H1 (cell line): ENCODE data around the gene DESI1. TPM values are rescaled to one million over a fixed set of nuclear protein-coding genes. Genes with fewer than 3 reads are reported as not detected.
"Not testable (repeated sequence)": the region's sequence is repeated elsewhere in the genome, so short reads cannot be mapped to it uniquely, and the experiment has no call there.

ENCODE experiments used
- CTCF ChIA-PET: fragments of 300-600 bp; sonication (Branson Sonifier 250); formaldehyde crosslinking; loops from one replicate; lab custom pipeline; 2021; ENCODE audit not compliant: partially characterized antibody; lab: Charles Lee
- POLR2A ChIA-PET: fragments of 300-600 bp; sonication (Branson Sonifier 250); formaldehyde crosslinking; loops from one replicate; lab custom pipeline; 2021; ENCODE audit warnings: inconsistent platforms; ENCODE audit not compliant: partially characterized antibody; lab: Charles Lee
- DNase-seq, 2 experiments: peaks; one replicate each; pipeline versions ENCODE4 v3.0.0 to v3.0.0-alpha.2; 2010 to 2022; ENCODE audit warnings: low spot score in 2 of 2, low read depth in 1 of 2, mixed read lengths in 1 of 2
- FAIRE-seq: peaks from 2 replicates; lab custom pipeline; 2011; peaks lifted over from hg19 to GRCh38; lab: Jason Lieb, UNC
- H2AFZ ChIP-seq: 2 replicates; pipeline ENCODE4 v1.8.1; 2012; ENCODE audit warnings: low read length, inconsistent platforms
- H2AK5ac ChIP-seq: 2 replicates; pipeline ENCODE4 v1.6.1; 2013; ENCODE audit warnings: low read depth, low read length
- H2BK120ac ChIP-seq: replicated peaks from 2 replicates; pipeline ENCODE3; 2013; ENCODE audit warnings: low read depth, low read length, inconsistent platforms
- H2BK12ac ChIP-seq: 2 replicates; pipeline ENCODE4 v1.6.1; 2013; ENCODE audit warnings: low read depth, low read length
- H2BK15ac ChIP-seq: 2 replicates; pipeline ENCODE4 v1.6.1; 2013; ENCODE audit warnings: low read length
- H2BK20ac ChIP-seq: 2 replicates; pipeline ENCODE4 v1.6.1; 2013; ENCODE audit warnings: low read length
- H2BK5ac ChIP-seq: 2 replicates; pipeline ENCODE4 v1.6.1; 2013; ENCODE audit warnings: low read depth, low read length
- H3K14ac ChIP-seq: 2 replicates; pipeline ENCODE4 v1.6.1; 2013; ENCODE audit warnings: inconsistent platforms; ENCODE audit not compliant: insufficient read length
- H3K18ac ChIP-seq: 2 replicates; pipeline ENCODE4 v1.6.1; 2013; ENCODE audit warnings: low read length; ENCODE audit errors: extremely low read depth
- H3K23ac ChIP-seq: 2 replicates; pipeline ENCODE4 v1.6.1; 2013; ENCODE audit warnings: inconsistent platforms; ENCODE audit not compliant: insufficient read length
- H3K23me2 ChIP-seq: 2 replicates; pipeline ENCODE4 v1.6.1; 2013; ENCODE audit warnings: low read depth, low read length
- H3K27ac ChIP-seq: 2 replicates; pipeline ENCODE4 v1.6.1; 2011; ENCODE audit warnings: low read depth, low read length, inconsistent platforms
- H3K27me3 ChIP-seq, 4 experiments: replicated peaks in 1 of 4; 1 replicate in 1 of 4; 2 replicates in 3 of 4; pipeline versions ENCODE4 v1.6.1 to v1.8.1; 2011 to 2013; ENCODE audit warnings: low read length in 3 of 4, mild to moderate bottlenecking in 3 of 4, inconsistent platforms in 2 of 4, mixed read lengths in 2 of 4, moderate library complexity in 1 of 4; ENCODE audit not compliant: control insufficient read depth in 3 of 4, insufficient read depth in 3 of 4; ENCODE audit errors: extremely low read depth in 1 of 4
- H3K36me3 ChIP-seq, 4 experiments: 2 replicates each; pipeline versions ENCODE4 v1.6.1 to v1.8.1; 2011 to 2013; ENCODE audit warnings: mild to moderate bottlenecking in 4 of 4, low read length in 3 of 4, moderate library complexity in 2 of 4, control low read depth in 1 of 4, inconsistent platforms in 1 of 4; ENCODE audit not compliant: insufficient read depth in 4 of 4, control insufficient read depth in 2 of 4
- H3K4ac ChIP-seq: replicated peaks from 2 replicates; pipeline ENCODE3; 2013; ENCODE audit warnings: low read length, low read depth, mixed read lengths, inconsistent platforms; ENCODE audit not compliant: insufficient read length
- H3K4me1 ChIP-seq, 4 experiments: replicated peaks in 1 of 4; 1 replicate in 1 of 4; 2 replicates in 3 of 4; pipeline versions ENCODE4 v1.6.1 to v1.8.1; 2011 to 2013; ENCODE audit warnings: low read length in 3 of 4, inconsistent platforms in 2 of 4, mixed read lengths in 1 of 4; ENCODE audit not compliant: insufficient read depth in 4 of 4, control insufficient read depth in 3 of 4
- H3K4me2 ChIP-seq, 2 experiments: 2 replicates each; pipeline versions ENCODE4 v1.6.1 to v1.8.1; 2011 to 2013; ENCODE audit warnings: low read depth in 2 of 2, low read length in 2 of 2, control low read depth in 1 of 2, inconsistent platforms in 1 of 2, mild to moderate bottlenecking in 1 of 2; ENCODE audit not compliant: insufficient read depth in 1 of 2
- H3K4me3 ChIP-seq, 4 experiments: fragments of 200-600, 300-600 bp in 1 of 4; sonication (generic), shearing (Covaris generic), sonication (Bioruptor Twin) in 1 of 4; 2 replicates each; pipeline versions ENCODE4 v1.5.1 to v1.8.1; 2011 to 2016; ENCODE audit warnings: low read length in 4 of 4, low read depth in 3 of 4, control low read depth in 2 of 4, inconsistent platforms in 2 of 4, mild to moderate bottlenecking in 2 of 4, mixed read lengths in 1 of 4, moderate library complexity in 1 of 4; ENCODE audit not compliant: insufficient read depth in 2 of 4; ENCODE audit errors: extremely low read depth in 1 of 4
- H3K56ac ChIP-seq: replicated peaks from 2 replicates; pipeline ENCODE3; 2013; ENCODE audit warnings: low read depth, mild to moderate bottlenecking, mixed read lengths, low read length, inconsistent platforms; ENCODE audit not compliant: insufficient read length
- H3K79me1 ChIP-seq: 2 replicates; pipeline ENCODE4 v1.6.1; 2013; ENCODE audit warnings: low read depth, low read length, control low read depth
- H3K79me2 ChIP-seq, 2 experiments: 2 replicates each; pipeline versions ENCODE4 v1.6.1 to v1.8.1; 2012 to 2013; ENCODE audit warnings: low read length in 2 of 2, mild to moderate bottlenecking in 2 of 2, inconsistent platforms in 1 of 2; ENCODE audit not compliant: insufficient read depth in 2 of 2, control insufficient read depth in 1 of 2
- H3K9ac ChIP-seq, 4 experiments: replicated peaks in 1 of 4; 1 replicate in 1 of 4; 2 replicates in 3 of 4; pipeline versions ENCODE4 v1.6.1 to v1.8.1; 2011 to 2013; ENCODE audit warnings: low read depth in 3 of 4, low read length in 3 of 4, control low read depth in 2 of 4, mild to moderate bottlenecking in 2 of 4, moderate library complexity in 2 of 4, inconsistent platforms in 1 of 4; ENCODE audit errors: extremely low read depth in 1 of 4
- H3K9me3 ChIP-seq, 2 experiments: 2 replicates each; pipeline versions ENCODE4 v1.6.1 to v1.8.1; 2012 to 2013; ENCODE audit warnings: mild to moderate bottlenecking in 2 of 2, moderate library complexity in 2 of 2, control low read depth in 1 of 2, inconsistent platforms in 1 of 2, low read depth in 1 of 2, low read length in 1 of 2, mixed read lengths in 1 of 2; ENCODE audit not compliant: insufficient read depth in 2 of 2
- H4K20me1 ChIP-seq, 2 experiments: replicated peaks in 1 of 2; 2 replicates each; pipeline versions ENCODE3 to v1.8.1; 2011 to 2013; ENCODE audit warnings: inconsistent platforms in 2 of 2, low read length in 2 of 2, mild to moderate bottlenecking in 1 of 2; ENCODE audit not compliant: insufficient read depth in 2 of 2, control insufficient read depth in 1 of 2
- H4K5ac ChIP-seq: 2 replicates; pipeline ENCODE4 v1.6.1; 2013; ENCODE audit warnings: low read length, low read depth, mixed read lengths, inconsistent platforms; ENCODE audit not compliant: insufficient read length
- H4K8ac ChIP-seq: 2 replicates; pipeline ENCODE4 v1.8.0; 2013; ENCODE audit warnings: mild to moderate bottlenecking, moderate library complexity, low read length, inconsistent platforms; ENCODE audit not compliant: insufficient read depth; ENCODE audit errors: extremely low read depth
- H4K91ac ChIP-seq: replicated peaks from 2 replicates; pipeline ENCODE3; 2013; ENCODE audit warnings: low read length, mixed read lengths, inconsistent platforms; ENCODE audit not compliant: insufficient read length
- WGBS, 2 experiments: shearing (Covaris generic) in 1 of 2; methylation state at CpG; one replicate each; pipeline versions ENCODE4 v1.1.6 to v1.1.7; 2013 to 2015; ENCODE audit warnings: low lambda C conversion rate in 2 of 2, mixed read lengths in 2 of 2, inconsistent platforms in 1 of 2, low coverage in 1 of 2, missing lambda C conversion rate in 1 of 2; ENCODE audit not compliant: insufficient replicate concordance in 2 of 2, insufficient coverage in 1 of 2, insufficient read length in 1 of 2; ENCODE audit errors: extremely low coverage in 1 of 2, missing lambda C conversion rate in 1 of 2; 5-methylcytosine and 5-hydroxymethylcytosine counted together
- polyA plus RNA-seq, 7 experiments: library from polyadenylated mRNA; depleted of rRNA in 3 of 7; stranded (reverse) in 5 of 7; unstranded in 2 of 7; fragments of >200 nt in 5 of 7; fragments of 200-250 nt in 2 of 7; gene quantifications; 1 replicate in 5 of 7; 2 replicates in 1 of 7; 4 replicates in 1 of 7; pipeline versions ENCODE4 v1.2.1 to v1.2.3, GENCODE V29; 2011 to 2013; ENCODE audit warnings: missing spikeins in 2 of 7, mixed read lengths in 2 of 7
- total RNA-seq: library from RNA; stranded (reverse); fragmentation: NEBNext Ultra II Directional; extraction: Animal tissue kit (Norgen Biotek cat#: 25700); gene quantifications from 2 replicates; pipeline ENCODE4 v1.2.1, GENCODE V29; 2021

Gene DESI1
- total and polyA plus RNA-seq, 2 of the 8 experiments (the other 6 are each of a cell fraction or from before 2014, with no cell fraction given), result 27.6 to 34.3 TPM

DNA sequence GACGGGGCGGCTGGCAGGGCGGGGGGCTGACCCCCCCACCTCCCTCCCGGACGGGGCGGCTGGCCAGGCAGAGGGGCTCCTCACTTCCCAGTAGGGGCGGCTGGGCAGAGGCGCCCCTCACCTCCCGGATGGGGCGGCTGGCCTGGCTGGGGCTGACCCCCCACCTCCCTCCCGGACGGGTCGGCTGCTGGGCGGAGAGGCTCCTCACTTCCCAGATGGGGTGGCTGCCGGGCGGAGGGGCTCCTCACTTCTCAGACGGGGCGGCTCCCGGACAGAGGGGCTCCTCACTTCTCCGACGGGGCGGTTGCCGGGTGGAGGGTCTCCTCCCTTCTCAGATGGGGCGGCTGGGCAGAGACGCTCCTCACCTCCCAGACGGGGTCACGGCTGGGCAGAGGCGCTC lies 10.3 kb upstream of the DESI1 start:
- H2BK120ac ChIP-seq, H3K4me1 ChIP-seq, H4K8ac ChIP-seq, H2BK5ac ChIP-seq, H3K79me2 ChIP-seq, H2AFZ ChIP-seq, H3K4me2 ChIP-seq, H3K23me2 ChIP-seq, H2BK12ac ChIP-seq, H3K79me1 ChIP-seq, H3K9me3 ChIP-seq, H3K4ac ChIP-seq, H3K4me3 ChIP-seq, H2AK5ac ChIP-seq, H2BK15ac ChIP-seq, H4K91ac ChIP-seq, H3K18ac ChIP-seq, H3K14ac ChIP-seq, DNase-seq, H4K20me1 ChIP-seq, H4K5ac ChIP-seq, CTCF ChIA-PET, H2BK20ac ChIP-seq, H3K56ac ChIP-seq, H3K27ac ChIP-seq, H3K27me3 ChIP-seq, FAIRE-seq, H3K23ac ChIP-seq, H3K9ac ChIP-seq: not testable (repeated sequence)
- WGBS, 2 experiments, result no CpG with 5 or more reads among the region's 28 CpGs
- H3K36me3 ChIP-seq, result peaks cover 30 to 78% (median 55%) of the 10 kb centered on the region in 4 experiments
- POLR2A ChIA-PET, result interaction anchor here (0.9 to 3.9 kb wide), 3 partner anchors 10 to 27 kb away, joined by 3 to 20 read pairs (median 4); partner anchors contain the start of genes DESI1 and XRCC6
